ENCODE measurements around the gene MRGPRG. TPM values are rescaled to one million over a fixed set of nuclear protein-coding genes. Genes with fewer than 3 reads are reported as not detected.
"Not testable (repeated sequence)": the region's sequence is repeated elsewhere in the genome, so short reads cannot be mapped to it uniquely, and the experiment has no call there.

MRGPRG gene
- polyA plus RNA-seq, 1 donor from 2014 or later: not detected

GRCh38 chr11:3170044-3170755 lies 48.4 kb downstream of the MRGPRG start:
- TF ChIP-seq EP300 (conservative IDR thresholded peaks at IDR 0.05; ENCODE audit: poor library complexity, severe bottlenecking): no peak
- no peak for TF ChIP-seq EZH2 (IDR thresholded peaks at IDR 0.05; ENCODE audit: borderline replicate concordance, insufficient read depth, low read length, poor library complexity, severe bottlenecking)
- TF ChIP-seq MXI1 (conservative IDR thresholded peaks at IDR 0.05; ENCODE audit: poor library complexity, severe bottlenecking): no peak
- no peak for TF ChIP-seq POLR2AphosphoS5 (IDR thresholded peaks at IDR 0.05)
- no peak for TF ChIP-seq SMC3 (conservative IDR thresholded peaks at IDR 0.05; ENCODE audit: poor library complexity)
- no peak for TF ChIP-seq RAD21 (conservative IDR thresholded peaks at IDR 0.05)
- Histone ChIP-seq H3F3A (ENCODE audit: insufficient read depth, low read length, poor library complexity, severe bottlenecking) (no peaks in the 10 kb centered on the region), H3K4me3 (ENCODE audit: low read length) (no peak overlapping the region), H4K20me1 (ENCODE audit: insufficient read depth) (no peaks in the 10 kb centered on the region), H3K27ac (ENCODE audit: low read length) (no peak overlapping the region), H3K4me2 (ENCODE audit: low read length) (no peak overlapping the region), H3K36me3 (ENCODE audit: insufficient read depth, low read length) (no peaks in the 10 kb centered on the region), H3K27me3 (ENCODE audit: insufficient read depth, low read depth, low read length) (no peaks in the 10 kb centered on the region), H3K79me2 (replicated peaks; ENCODE audit: insufficient read depth, low read length) (no peaks in the 10 kb centered on the region), H3K9ac (ENCODE audit: low read length) (no peak overlapping the region), H3K9me2 (ENCODE audit: insufficient read depth, low read length) (no peaks in the 10 kb centered on the region), H2AFZ (ENCODE audit: low read depth, low read length) (no peak overlapping the region), H3K9me3 (ENCODE audit: low read length) (no peaks in the 10 kb centered on the region)

- Histone ChIP-seq H3F3A (ENCODE audit: insufficient read depth, low read length, poor library complexity, severe bottlenecking) (no peaks in the 10 kb centered on the region), H3K27ac (ENCODE audit: low read length) (no peak overlapping the region), H3K9me3 (ENCODE audit: low read length) (no peaks in the 10 kb centered on the region), H2AFZ (ENCODE audit: low read depth, low read length) (no peak overlapping the region), H3K4me3 (ENCODE audit: low read length) (no peak overlapping the region), H3K4me2 (ENCODE audit: low read length) (no peak overlapping the region), H3K79me2 (replicated peaks; ENCODE audit: insufficient read depth, low read length) (peaks cover 2% of the 10 kb centered on the region), H3K9ac (ENCODE audit: low read length) (no peak overlapping the region), H3K36me3 (ENCODE audit: insufficient read depth, low read length) (no peaks in the 10 kb centered on the region), H4K20me1 (ENCODE audit: insufficient read depth) (no peaks in the 10 kb centered on the region), H3K9me2 (ENCODE audit: insufficient read depth, low read length) (no peaks in the 10 kb centered on the region), H3K27me3 (ENCODE audit: insufficient read depth, low read depth, low read length) (no peaks in the 10 kb centered on the region)
- TF ChIP-seq MXI1 (conservative IDR thresholded peaks at IDR 0.05; ENCODE audit: poor library complexity, severe bottlenecking) (no peak), TAF1 (IDR thresholded peaks at IDR 0.05; ENCODE audit: low read depth) (no peak), RAD21 (conservative IDR thresholded peaks at IDR 0.05) (no peak), POLR2AphosphoS5 (IDR thresholded peaks at IDR 0.05) (no peak), SMC3 (conservative IDR thresholded peaks at IDR 0.05; ENCODE audit: poor library complexity) (no peak), EZH2 (IDR thresholded peaks at IDR 0.05; ENCODE audit: borderline replicate concordance, insufficient read depth, low read length, poor library complexity, severe bottlenecking) (no peak), EP300 (conservative IDR thresholded peaks at IDR 0.05; ENCODE audit: poor library complexity, severe bottlenecking) (no peak)
- TF ChIP-seq, protein P1, sequence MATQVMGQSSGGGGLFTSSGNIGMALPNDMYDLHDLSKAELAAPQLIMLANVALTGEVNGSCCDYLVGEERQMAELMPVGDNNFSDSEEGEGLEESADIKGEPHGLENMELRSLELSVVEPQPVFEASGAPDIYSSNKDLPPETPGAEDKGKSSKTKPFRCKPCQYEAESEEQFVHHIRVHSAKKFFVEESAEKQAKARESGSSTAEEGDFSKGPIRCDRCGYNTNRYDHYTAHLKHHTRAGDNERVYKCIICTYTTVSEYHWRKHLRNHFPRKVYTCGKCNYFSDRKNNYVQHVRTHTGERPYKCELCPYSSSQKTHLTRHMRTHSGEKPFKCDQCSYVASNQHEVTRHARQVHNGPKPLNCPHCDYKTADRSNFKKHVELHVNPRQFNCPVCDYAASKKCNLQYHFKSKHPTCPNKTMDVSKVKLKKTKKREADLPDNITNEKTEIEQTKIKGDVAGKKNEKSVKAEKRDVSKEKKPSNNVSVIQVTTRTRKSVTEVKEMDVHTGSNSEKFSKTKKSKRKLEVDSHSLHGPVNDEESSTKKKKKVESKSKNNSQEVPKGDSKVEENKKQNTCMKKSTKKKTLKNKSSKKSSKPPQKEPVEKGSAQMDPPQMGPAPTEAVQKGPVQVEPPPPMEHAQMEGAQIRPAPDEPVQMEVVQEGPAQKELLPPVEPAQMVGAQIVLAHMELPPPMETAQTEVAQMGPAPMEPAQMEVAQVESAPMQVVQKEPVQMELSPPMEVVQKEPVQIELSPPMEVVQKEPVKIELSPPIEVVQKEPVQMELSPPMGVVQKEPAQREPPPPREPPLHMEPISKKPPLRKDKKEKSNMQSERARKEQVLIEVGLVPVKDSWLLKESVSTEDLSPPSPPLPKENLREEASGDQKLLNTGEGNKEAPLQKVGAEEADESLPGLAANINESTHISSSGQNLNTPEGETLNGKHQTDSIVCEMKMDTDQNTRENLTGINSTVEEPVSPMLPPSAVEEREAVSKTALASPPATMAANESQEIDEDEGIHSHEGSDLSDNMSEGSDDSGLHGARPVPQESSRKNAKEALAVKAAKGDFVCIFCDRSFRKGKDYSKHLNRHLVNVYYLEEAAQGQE (IDR thresholded peaks at IDR 0.05; ENCODE audit: borderline replicate concordance): no peak
- TF ChIP-seq, protein P2, sequence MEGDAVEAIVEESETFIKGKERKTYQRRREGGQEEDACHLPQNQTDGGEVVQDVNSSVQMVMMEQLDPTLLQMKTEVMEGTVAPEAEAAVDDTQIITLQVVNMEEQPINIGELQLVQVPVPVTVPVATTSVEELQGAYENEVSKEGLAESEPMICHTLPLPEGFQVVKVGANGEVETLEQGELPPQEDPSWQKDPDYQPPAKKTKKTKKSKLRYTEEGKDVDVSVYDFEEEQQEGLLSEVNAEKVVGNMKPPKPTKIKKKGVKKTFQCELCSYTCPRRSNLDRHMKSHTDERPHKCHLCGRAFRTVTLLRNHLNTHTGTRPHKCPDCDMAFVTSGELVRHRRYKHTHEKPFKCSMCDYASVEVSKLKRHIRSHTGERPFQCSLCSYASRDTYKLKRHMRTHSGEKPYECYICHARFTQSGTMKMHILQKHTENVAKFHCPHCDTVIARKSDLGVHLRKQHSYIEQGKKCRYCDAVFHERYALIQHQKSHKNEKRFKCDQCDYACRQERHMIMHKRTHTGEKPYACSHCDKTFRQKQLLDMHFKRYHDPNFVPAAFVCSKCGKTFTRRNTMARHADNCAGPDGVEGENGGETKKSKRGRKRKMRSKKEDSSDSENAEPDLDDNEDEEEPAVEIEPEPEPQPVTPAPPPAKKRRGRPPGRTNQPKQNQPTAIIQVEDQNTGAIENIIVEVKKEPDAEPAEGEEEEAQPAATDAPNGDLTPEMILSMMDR (IDR thresholded peaks at IDR 0.05; ENCODE audit: poor library complexity, severe bottlenecking): no peak
Measured at GRCh38 chr11:3169255-3170043, 49.2 kb downstream of the MRGPRG start.

DNA sequence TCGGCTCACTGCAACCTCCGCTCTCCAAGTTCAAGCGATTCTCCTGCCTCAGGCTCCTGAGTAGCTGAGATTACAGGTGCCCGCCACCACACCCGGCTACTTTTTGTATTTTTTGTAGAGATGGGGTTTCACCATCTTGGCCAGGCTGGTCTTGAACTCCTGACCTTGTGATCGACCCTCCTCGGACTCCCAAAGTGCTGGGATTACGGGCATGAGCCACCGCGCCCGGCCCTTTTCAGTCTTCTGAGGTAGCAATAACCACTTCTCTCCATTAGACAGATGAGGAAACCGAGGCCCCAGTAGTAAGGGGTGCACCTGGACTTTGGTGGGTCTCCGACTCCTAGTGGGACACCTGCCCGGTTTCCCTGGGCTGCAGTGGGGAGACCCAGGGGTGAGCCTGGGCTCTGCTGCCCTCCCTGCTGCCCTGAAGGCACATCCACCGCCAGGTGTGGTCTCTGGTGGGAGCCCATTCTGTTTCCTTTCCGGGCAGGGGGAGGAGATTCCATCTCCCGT lies 49.8 kb downstream of the MRGPRG start:
- H3K9ac ChIP-seq (ENCODE audit: low read length); H3K27ac ChIP-seq (ENCODE audit: low read length); H3K9me3 ChIP-seq (ENCODE audit: low read length); H2AFZ ChIP-seq (ENCODE audit: low read depth, low read length); H3K9me2 ChIP-seq (ENCODE audit: insufficient read depth, low read length); H4K20me1 ChIP-seq (ENCODE audit: insufficient read depth); H3K4me2 ChIP-seq (ENCODE audit: low read length); H3K4me3 ChIP-seq (ENCODE audit: low read length); H3K79me2 ChIP-seq (replicated peaks; ENCODE audit: insufficient read depth, low read length); H3K27me3 ChIP-seq (ENCODE audit: insufficient read depth, low read depth, low read length); H3F3A ChIP-seq (ENCODE audit: insufficient read depth, low read length, poor library complexity, severe bottlenecking); H3K36me3 ChIP-seq (ENCODE audit: insufficient read depth, low read length): not testable (repeated sequence)

All from neural cell (in vitro differentiated cells).